HepG2 (cell line): ENCODE measurements around the gene FAAP100. TPM values are rescaled to one million over a fixed set of nuclear protein-coding genes. Genes with fewer than 3 reads are reported as not detected.

Source experiments
- ATAC-seq: fragments of 200-7000 bp; cut with Tn5 transposase; 3 replicates; pipeline ENCODE4 v1.9.1; 2020; ENCODE audit warnings: mild to moderate bottlenecking, moderate library complexity
- BruUV-seq: library from RNA; stranded (reverse); fragments of 400-500 nt; replicated peaks from 2 replicates; lab custom pipeline; 2021; lab: Mats Ljungman, UMichigan
- CTCF ChIA-PET: fragments of 300-600 bp; formaldehyde crosslinking; extraction: SDS; loops from one replicate; lab custom pipeline; 2021; ENCODE audit warnings: low total read pairs, inconsistent platforms, low intra/inter-chr PET ratio; lab: Yijun Ruan, JAX
- POLR2A ChIA-PET: fragments of 350-600 bp; sonication (Branson Sonifier 250); formaldehyde crosslinking; loops from one replicate; lab custom pipeline; 2020; ENCODE audit warnings: antibody characterized with exemption, inconsistent platforms; lab: Yijun Ruan, JAX
- DNase-seq: peaks from one replicate; pipeline ENCODE4 v3.0.0-alpha.2; 2015; ENCODE audit warnings: low spot score
- FAIRE-seq: peaks from 3 replicates; lab custom pipeline; 2011; peaks lifted over from hg19 to GRCh38; lab: Jason Lieb, UNC
- H2AFZ ChIP-seq: one replicate; pipeline ENCODE4 v1.6.1; 2011; ENCODE audit warnings: low read length, inconsistent platforms
- H3K27ac ChIP-seq: fragments of 300-600 bp; 3 replicates; pipeline ENCODE4 v1.8.0; 2011; ENCODE audit warnings: mixed run types, mild to moderate bottlenecking, mixed read lengths, low read length, inconsistent platforms; ENCODE audit not compliant: insufficient read depth; ENCODE audit errors: extremely low read length
- H3K27me3 ChIP-seq, 2 experiments: fragments of 200-600 bp in 1 of 2; 2 replicates in 1 of 2; 3 replicates in 1 of 2; pipeline versions ENCODE4 v1.6.0 to v1.8.0; 2011; ENCODE audit warnings: low read length in 2 of 2, mild to moderate bottlenecking in 2 of 2, moderate library complexity in 2 of 2, inconsistent platforms in 1 of 2; ENCODE audit not compliant: insufficient read depth in 2 of 2, control insufficient read depth in 1 of 2
- H3K36me3 ChIP-seq, 2 experiments: fragments of 200-600 bp in 1 of 2; replicated peaks in 1 of 2; 2 replicates in 1 of 2; 3 replicates in 1 of 2; pipeline versions ENCODE4 v1.5.1 to v1.8.0; 2011; ENCODE audit warnings: low read length in 2 of 2, inconsistent platforms in 1 of 2; ENCODE audit not compliant: insufficient read depth in 2 of 2, control insufficient read depth in 1 of 2
- H3K4me1 ChIP-seq: 2 replicates; pipeline ENCODE4 v1.5.1; 2012; ENCODE audit warnings: low read length, inconsistent platforms; ENCODE audit not compliant: insufficient read depth
- H3K4me2 ChIP-seq: 2 replicates; pipeline ENCODE4 v1.6.0; 2011; ENCODE audit warnings: low read depth, low read length, inconsistent platforms
- H3K4me3 ChIP-seq, 3 experiments: fragments of 200-600 bp in 1 of 3; sonication (generic), shearing (Covaris generic) in 1 of 3; replicated peaks in 1 of 3; 2 replicates each; pipeline ENCODE4 v1.5.1; 2011 to 2016; ENCODE audit warnings: low read length in 3 of 3, inconsistent platforms in 2 of 3, low read depth in 2 of 3, mild to moderate bottlenecking in 2 of 3, control low read depth in 1 of 3, mixed read lengths in 1 of 3; ENCODE audit not compliant: insufficient read depth in 1 of 3
- H3K79me2 ChIP-seq: one replicate; pipeline ENCODE4 v1.6.1; 2011; ENCODE audit warnings: low read length, inconsistent platforms; ENCODE audit not compliant: insufficient read depth
- H3K9ac ChIP-seq: 2 replicates; pipeline ENCODE4 v1.6.0; 2011; ENCODE audit warnings: mild to moderate bottlenecking, low read depth, low read length, inconsistent platforms; ENCODE audit not compliant: insufficient read depth
- H3K9me3 ChIP-seq: 2 replicates; pipeline ENCODE4 v1.5.1; 2012; ENCODE audit warnings: mild to moderate bottlenecking, low read length
- H4K20me1 ChIP-seq: 2 replicates; pipeline ENCODE4 v1.6.0; 2011; ENCODE audit warnings: inconsistent platforms, mild to moderate bottlenecking, low read length, moderate library complexity; ENCODE audit not compliant: insufficient read depth
- AGO2 ChIP-seq: fragments of 200-400 bp; formaldehyde crosslinking; optimal IDR thresholded peaks from 2 replicates; pipeline ENCODE3; 2017; ENCODE audit warnings: mild to moderate bottlenecking, low read depth, low read length, moderate library complexity
- ARNT ChIP-seq: fragments of 450-650 bp; IDR thresholded peaks from 2 replicates; pipeline ENCODE4 v1.6.1; 2017
- HNRNPL ChIP-seq: fragments of 200-400 bp; formaldehyde crosslinking; IDR thresholded peaks from 2 replicates; pipeline ENCODE4 v1.6.1; 2017; ENCODE audit warnings: mild to moderate bottlenecking, low read depth, low read length
- MTA1 ChIP-seq: sonication (generic); formaldehyde crosslinking; IDR thresholded peaks from 2 replicates; pipeline ENCODE4 v1.4.0; 2020; ENCODE audit warnings: missing genetic modification reagents, mild to moderate bottlenecking, borderline replicate concordance
- NFIB ChIP-seq: sonication (generic); formaldehyde crosslinking; IDR thresholded peaks from 2 replicates; pipeline ENCODE4 v1.9.0; 2021; ENCODE audit warnings: missing genetic modification reagents, mild to moderate bottlenecking, borderline replicate concordance
- NKX3-1 ChIP-seq: sonication (generic); formaldehyde crosslinking; IDR thresholded peaks from 2 replicates; pipeline ENCODE4 v1.5.0; 2020; ENCODE audit warnings: missing genetic modification reagents
- PHF21A ChIP-seq: sonication (generic); formaldehyde crosslinking; IDR thresholded peaks from 2 replicates; pipeline ENCODE4 v1.5.0; 2020; ENCODE audit warnings: mild to moderate bottlenecking, missing genetic modification reagents
- POLR2A ChIP-seq, 2 experiments: IDR thresholded peaks; 2 replicates each; pipeline ENCODE4 v1.6.1; 2011; ENCODE audit warnings: low read depth in 2 of 2, low read length in 2 of 2, mild to moderate bottlenecking in 1 of 2, moderate library complexity in 1 of 2; ENCODE audit not compliant: insufficient read depth in 1 of 2
- POLR2AphosphoS5 ChIP-seq: IDR thresholded peaks from 2 replicates; pipeline ENCODE4 v1.6.1; 2012; ENCODE audit warnings: low read depth, low read length
- ZBTB7B ChIP-seq: sonication (generic); formaldehyde crosslinking; IDR thresholded peaks from 2 replicates; pipeline ENCODE4 v1.4.0; 2020; ENCODE audit warnings: missing genetic modification reagents
- ZKSCAN5 ChIP-seq: sonication (generic); formaldehyde crosslinking; IDR thresholded peaks from 2 replicates; pipeline ENCODE4 v1.5.1; 2020; ENCODE audit warnings: mild to moderate bottlenecking, missing genetic modification reagents
- ZMYM2 ChIP-seq: sonication (generic); formaldehyde crosslinking; IDR thresholded peaks from 2 replicates; pipeline ENCODE4 v1.8.0; 2022; ENCODE audit warnings: mild to moderate bottlenecking, missing genetic modification reagents
- ZNF17 ChIP-seq: sonication (generic); formaldehyde crosslinking; IDR thresholded peaks from 2 replicates; pipeline ENCODE4 v1.5.0; 2020; ENCODE audit warnings: mild to moderate bottlenecking, missing genetic modification reagents
- ZNF335 ChIP-seq: sonication (generic); formaldehyde crosslinking; IDR thresholded peaks from 2 replicates; pipeline ENCODE4 v1.4.0; 2020; ENCODE audit warnings: missing genetic modification reagents
- ZNF383 ChIP-seq: sonication (generic); formaldehyde crosslinking; IDR thresholded peaks from 2 replicates; pipeline ENCODE4 v1.4.0; 2020; ENCODE audit warnings: missing genetic modification reagents, mild to moderate bottlenecking, borderline replicate concordance
- ZNF431 ChIP-seq: sonication (generic); formaldehyde crosslinking; IDR thresholded peaks from 2 replicates; pipeline ENCODE4 v1.9.0; 2022; ENCODE audit warnings: missing genetic modification reagents, low read depth, mild to moderate bottlenecking, borderline replicate concordance
- ZNF557 ChIP-seq: sonication (generic); formaldehyde crosslinking; IDR thresholded peaks from 2 replicates; pipeline ENCODE4 v1.4.0; 2020; ENCODE audit warnings: missing genetic modification reagents
- ZNF616 ChIP-seq: sonication (generic); formaldehyde crosslinking; IDR thresholded peaks from 2 replicates; pipeline ENCODE4 v1.5.0; 2020; ENCODE audit warnings: low read depth, mild to moderate bottlenecking, missing genetic modification reagents
- ZNF781 ChIP-seq: sonication (generic); formaldehyde crosslinking; IDR thresholded peaks from 2 replicates; pipeline ENCODE4 v1.5.1; 2020; ENCODE audit warnings: borderline replicate concordance, mild to moderate bottlenecking, missing genetic modification reagents; ENCODE audit errors: not compliant biosample characterization
- WGBS: methylation state at CpG from one replicate; pipeline ENCODE4 v1.1.6; 2017; ENCODE audit warnings: low lambda C conversion rate; 5-methylcytosine and 5-hydroxymethylcytosine counted together
- in situ Hi-C: cut with HindIII; loops from 2 replicates; pipeline ENCODE4 v1.10.0; 2017; ENCODE audit warnings: low pct_unique_long_range_greater_than_20kb; ENCODE audit not compliant: extremely low pct_ligation_motif_present
- intact Hi-C: fragments of 100-400 bp; cut with micrococcal nuclease; formaldehyde crosslinking; loops from one replicate; pipeline ENCODE4 v1.10.0; 2022; ENCODE audit not compliant: unreplicated experiment
- polyA plus RNA-seq, 8 experiments: library from polyadenylated mRNA; depleted of rRNA in 3 of 8; stranded (reverse) in 7 of 8; unstranded in 1 of 8; fragments of >200 nt; fragmentation: Illumina TruSeq in 4 of 8; extraction: Trizol in 4 of 8; gene quantifications; 2 replicates each; pipeline versions ENCODE4 v1.2.1 to v1.2.3, GENCODE V29; 2011 to 2016; ENCODE audit warnings: low read depth in 4 of 8, missing spikeins in 1 of 8, mixed read lengths in 1 of 8; ENCODE audit not compliant: insufficient read depth in 1 of 8
- total RNA-seq, 5 experiments: library from RNA; depleted of rRNA; stranded (reverse); fragments of >200 nt; fragmentation: Illumina TruSeq; extraction: Trizol; gene quantifications; 2 replicates each; pipeline ENCODE4 v1.2.3, GENCODE V29; 2016; ENCODE audit warnings: low read depth in 1 of 5
- TF ChIP-seq, protein P1 (sequence below): sonication (generic); formaldehyde crosslinking; IDR thresholded peaks from 2 replicates; pipeline ENCODE4 v1.4.0; 2020; ENCODE audit warnings: missing genetic modification reagents
- TF ChIP-seq, protein P2 (sequence below), 2 experiments: sonication (generic) in 1 of 2; formaldehyde crosslinking in 1 of 2; IDR thresholded peaks; 2 replicates each; pipeline versions ENCODE4 v1.4.0 to v1.6.1; 2018 to 2020; ENCODE audit warnings: missing genetic modification reagents in 2 of 2, borderline replicate concordance in 1 of 2, low read depth in 1 of 2, mild to moderate bottlenecking in 1 of 2, missing biosample characterization in 1 of 2

FAAP100 gene
- total and polyA plus RNA-seq, 2 of the 13 experiments (the other 11 are each of a cell fraction or from before 2014, with no cell fraction given): 7.6 to 20.8 TPM

- no peak overlapping the region for H3K27ac ChIP-seq
- WGBS: 77% methylated on average over 8 of the region's 11 CpGs
- no TSS peak for BruUV-seq
- TF ChIP-seq ZKSCAN5 (CRISPR knock-in tag) (no peak), ZNF383 (CRISPR knock-in tag) (no peak), HNRNPL (peak; percentile 42; the same call in 1 of the 2 replicates), ZBTB7B (no peak), NFIB (CRISPR knock-in tag) (no peak), ZNF616 (CRISPR knock-in tag) (no peak), ZNF557 (CRISPR knock-in tag) (no peak), ZNF17 (no peak), ZNF781 (no peak), POLR2AphosphoS5 (no peak), MTA1 (CRISPR knock-in tag) (no peak), ARNT (no peak), PHF21A (CRISPR knock-in tag) (no peak), ZMYM2 (CRISPR knock-in tag) (no peak), ZNF335 (CRISPR knock-in tag) (no peak), POLR2A (IDR thresholded peaks at IDR 0.05; ENCODE audit: insufficient read depth in 1 of 2, low read depth in 2 of 2, low read length in 2 of 2) (peak in 1 of 2 experiments; percentile 33; a peak in 1 of 4 replicates), ZNF431 (CRISPR knock-in tag) (no peak), NKX3-1 (no peak), AGO2 (peak; percentile 58)
- TF ChIP-seq, protein P1, sequence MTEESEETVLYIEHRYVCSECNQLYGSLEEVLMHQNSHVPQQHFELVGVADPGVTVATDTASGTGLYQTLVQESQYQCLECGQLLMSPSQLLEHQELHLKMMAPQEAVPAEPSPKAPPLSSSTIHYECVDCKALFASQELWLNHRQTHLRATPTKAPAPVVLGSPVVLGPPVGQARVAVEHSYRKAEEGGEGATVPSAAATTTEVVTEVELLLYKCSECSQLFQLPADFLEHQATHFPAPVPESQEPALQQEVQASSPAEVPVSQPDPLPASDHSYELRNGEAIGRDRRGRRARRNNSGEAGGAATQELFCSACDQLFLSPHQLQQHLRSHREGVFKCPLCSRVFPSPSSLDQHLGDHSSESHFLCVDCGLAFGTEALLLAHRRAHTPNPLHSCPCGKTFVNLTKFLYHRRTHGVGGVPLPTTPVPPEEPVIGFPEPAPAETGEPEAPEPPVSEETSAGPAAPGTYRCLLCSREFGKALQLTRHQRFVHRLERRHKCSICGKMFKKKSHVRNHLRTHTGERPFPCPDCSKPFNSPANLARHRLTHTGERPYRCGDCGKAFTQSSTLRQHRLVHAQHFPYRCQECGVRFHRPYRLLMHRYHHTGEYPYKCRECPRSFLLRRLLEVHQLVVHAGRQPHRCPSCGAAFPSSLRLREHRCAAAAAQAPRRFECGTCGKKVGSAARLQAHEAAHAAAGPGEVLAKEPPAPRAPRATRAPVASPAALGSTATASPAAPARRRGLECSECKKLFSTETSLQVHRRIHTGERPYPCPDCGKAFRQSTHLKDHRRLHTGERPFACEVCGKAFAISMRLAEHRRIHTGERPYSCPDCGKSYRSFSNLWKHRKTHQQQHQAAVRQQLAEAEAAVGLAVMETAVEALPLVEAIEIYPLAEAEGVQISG (CRISPR knock-in tag): no peak
- TF ChIP-seq, protein P2, sequence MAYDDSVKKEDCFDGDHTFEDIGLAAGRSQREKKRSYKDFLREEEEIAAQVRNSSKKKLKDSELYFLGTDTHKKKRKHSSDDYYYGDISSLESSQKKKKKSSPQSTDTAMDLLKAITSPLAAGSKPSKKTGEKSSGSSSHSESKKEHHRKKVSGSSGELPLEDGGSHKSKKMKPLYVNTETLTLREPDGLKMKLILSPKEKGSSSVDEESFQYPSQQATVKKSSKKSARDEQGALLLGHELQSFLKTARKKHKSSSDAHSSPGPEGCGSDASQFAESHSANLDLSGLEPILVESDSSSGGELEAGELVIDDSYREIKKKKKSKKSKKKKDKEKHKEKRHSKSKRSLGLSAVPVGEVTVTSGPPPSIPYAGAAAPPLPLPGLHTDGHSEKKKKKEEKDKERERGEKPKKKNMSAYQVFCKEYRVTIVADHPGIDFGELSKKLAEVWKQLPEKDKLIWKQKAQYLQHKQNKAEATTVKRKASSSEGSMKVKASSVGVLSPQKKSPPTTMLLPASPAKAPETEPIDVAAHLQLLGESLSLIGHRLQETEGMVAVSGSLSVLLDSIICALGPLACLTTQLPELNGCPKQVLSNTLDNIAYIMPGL (CRISPR knock-in tag; IDR thresholded peaks at IDR 0.05; ENCODE audit: borderline replicate concordance in 1 of 2, low read depth in 1 of 2): no peak
Observed at GRCh38 chr17:81532490-81533287, 19.5 kb downstream of the FAAP100 start.

More at GRCh38 chr17:81532490-81533287, 19.5 kb downstream of the FAAP100 start:
- Histone ChIP-seq H3K4me2 (peak overlapping the region; percentile 61; the same call in 1 of the 2 replicates), H3K4me3 (no peak overlapping the region), H3K9ac (no peak overlapping the region), H2AFZ (no peak overlapping the region), H3K4me1 (peaks cover 24% of the 10 kb centered on the region), H3K9me3 (peaks cover 15% of the 10 kb centered on the region; the same call in 1 of the 2 replicates), H3K27me3 (peaks cover 10 to 28% of the 10 kb centered on the region in 2 experiments), H4K20me1 (peaks cover 5% of the 10 kb centered on the region; the same call in 1 of the 2 replicates), H3K79me2 (no peaks in the 10 kb centered on the region), H3K36me3 (no peaks in the 10 kb centered on the region)
- ChIA-PET CTCF (no interaction called here), POLR2A (no interaction called here)
- DNase-seq (no peak), FAIRE-seq (no peak), ATAC-seq (no peak)
- in situ Hi-C loops: no loop called here
- intact Hi-C loops: no loop called here
